Peyer's patch (tissue), 4 donors: Measurements from ENCODE around the gene CBX8. TPM values are rescaled to one million over a fixed set of nuclear protein-coding genes. Genes with fewer than 3 reads are reported as not detected.
A peak's percentile ranks its signal among the peaks of the same experiment; 100 is the strongest.

Experiments
- DNase-seq, 3 donors: peaks; one replicate each; pipeline ENCODE4 v3.0.0-alpha.2; 2017 to 2019
- H3K27ac ChIP-seq, 4 donors: fragments of 200-600 bp; sonication (generic); one replicate each; pipeline ENCODE4 v1.5.1; 2016 to 2019
- H3K27me3 ChIP-seq, 2 donors: fragments of 200-600 bp; sonication (generic); one replicate each; pipeline ENCODE4 v1.5.1; 2019
- H3K36me3 ChIP-seq, 3 donors: fragments of 200-600 bp; sonication (generic); one replicate each; pipeline ENCODE4 v1.5.1; 2016 to 2019
- H3K4me1 ChIP-seq, 4 donors: fragments of 200-600 bp; sonication (generic); one replicate each; pipeline ENCODE4 v1.5.1; 2016 to 2019
- H3K4me3 ChIP-seq, 4 donors: fragments of 200-600 bp; sonication (generic); 1 replicate in 3 of 4; 2 replicates in 1 of 4; pipeline ENCODE4 v1.5.1; 2016 to 2019; ENCODE audit warnings: mild to moderate bottlenecking in 1 of 4
- H3K9me3 ChIP-seq, 4 donors: fragments of 200-600 bp; sonication (generic); one replicate each; pipeline ENCODE4 v1.5.1; 2016 to 2019; ENCODE audit warnings: mild to moderate bottlenecking in 1 of 4
- POLR2A ChIP-seq, 2 donors: fragments of 450-650 bp; IDR thresholded peaks; one replicate each; pipeline ENCODE4 v1.5.1; 2017; ENCODE audit warnings: antibody characterized with exemption in 2 of 2, mild to moderate bottlenecking in 2 of 2, moderate library complexity in 2 of 2
- total RNA-seq, 4 donors: library from RNA; depleted of rRNA; stranded (reverse); fragments of >200 nt; gene quantifications; one replicate each; pipeline ENCODE4 v1.1.0, GENCODE V29; 2016
- TF ChIP-seq, protein P1 (sequence below), 6 experiments: fragments of 450-650 bp in 4 of 6; fragments of 200-600 bp in 2 of 6; sonication (generic) in 1 of 6; IDR thresholded peaks; one replicate each; pipeline ENCODE4 v1.5.1; 2017 to 2019; ENCODE audit warnings: antibody characterized with exemption in 6 of 6, mild to moderate bottlenecking in 3 of 6, moderate library complexity in 1 of 6

The CBX8 gene
- total RNA-seq, 4 donors from 2014 or later = 2.5 to 14.9 (median 3.5) TPM

DNA sequence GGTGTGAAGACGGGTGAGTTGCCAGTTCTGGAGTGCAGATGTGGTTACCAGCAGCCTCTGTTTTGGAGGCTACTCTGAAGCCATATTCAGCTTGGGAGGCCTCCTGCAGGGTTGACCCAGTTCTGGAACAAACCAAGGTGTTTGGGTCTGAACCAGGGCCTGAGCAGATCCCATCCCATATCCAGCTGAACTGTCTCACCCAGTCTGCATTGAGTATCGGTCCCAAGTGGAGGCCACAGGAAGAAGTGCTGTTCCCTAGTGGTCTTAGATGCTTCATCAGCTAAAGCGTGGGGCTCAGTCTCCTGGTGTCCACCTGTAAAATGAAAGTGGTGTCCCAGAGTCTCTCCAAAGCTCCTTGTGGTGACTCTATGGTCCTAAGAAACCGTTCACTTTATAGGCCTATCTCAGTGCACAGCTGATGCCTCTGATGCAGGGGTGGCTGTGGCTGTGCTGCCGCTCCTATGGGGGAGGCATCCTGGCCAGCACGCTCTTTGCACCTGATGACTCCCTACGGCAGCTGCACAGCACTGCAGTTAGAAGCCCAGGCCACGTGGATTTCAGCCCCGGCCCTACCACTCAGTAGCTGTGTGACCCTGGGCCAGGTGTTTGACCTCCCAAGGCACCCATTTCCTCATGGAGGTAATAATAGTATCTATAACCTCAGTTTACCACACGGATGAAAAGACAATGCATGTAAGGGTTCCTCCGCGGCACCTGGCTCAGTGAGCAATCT is 21.3 kb upstream of the CBX8 start:
- no peaks in the 10 kb centered on the region for H3K36me3 ChIP-seq
- H3K27ac ChIP-seq = no peak overlapping the region
- H3K4me1 ChIP-seq = peaks cover 4 to 26% (median 22%) of the 10 kb centered on the region in 4 donors
- no peak for DNase-seq
- TF ChIP-seq, protein P1, sequence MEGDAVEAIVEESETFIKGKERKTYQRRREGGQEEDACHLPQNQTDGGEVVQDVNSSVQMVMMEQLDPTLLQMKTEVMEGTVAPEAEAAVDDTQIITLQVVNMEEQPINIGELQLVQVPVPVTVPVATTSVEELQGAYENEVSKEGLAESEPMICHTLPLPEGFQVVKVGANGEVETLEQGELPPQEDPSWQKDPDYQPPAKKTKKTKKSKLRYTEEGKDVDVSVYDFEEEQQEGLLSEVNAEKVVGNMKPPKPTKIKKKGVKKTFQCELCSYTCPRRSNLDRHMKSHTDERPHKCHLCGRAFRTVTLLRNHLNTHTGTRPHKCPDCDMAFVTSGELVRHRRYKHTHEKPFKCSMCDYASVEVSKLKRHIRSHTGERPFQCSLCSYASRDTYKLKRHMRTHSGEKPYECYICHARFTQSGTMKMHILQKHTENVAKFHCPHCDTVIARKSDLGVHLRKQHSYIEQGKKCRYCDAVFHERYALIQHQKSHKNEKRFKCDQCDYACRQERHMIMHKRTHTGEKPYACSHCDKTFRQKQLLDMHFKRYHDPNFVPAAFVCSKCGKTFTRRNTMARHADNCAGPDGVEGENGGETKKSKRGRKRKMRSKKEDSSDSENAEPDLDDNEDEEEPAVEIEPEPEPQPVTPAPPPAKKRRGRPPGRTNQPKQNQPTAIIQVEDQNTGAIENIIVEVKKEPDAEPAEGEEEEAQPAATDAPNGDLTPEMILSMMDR (IDR thresholded peaks at IDR 0.05) = no peak
- no peak for TF ChIP-seq POLR2A (IDR thresholded peaks at IDR 0.05)
- H3K9me3 ChIP-seq = no peaks in the 10 kb centered on the region
- H3K4me3 ChIP-seq = no peak overlapping the region
- peaks cover 0 to 31% of the 10 kb centered on the region in 2 donors for H3K27me3 ChIP-seq

DNA sequence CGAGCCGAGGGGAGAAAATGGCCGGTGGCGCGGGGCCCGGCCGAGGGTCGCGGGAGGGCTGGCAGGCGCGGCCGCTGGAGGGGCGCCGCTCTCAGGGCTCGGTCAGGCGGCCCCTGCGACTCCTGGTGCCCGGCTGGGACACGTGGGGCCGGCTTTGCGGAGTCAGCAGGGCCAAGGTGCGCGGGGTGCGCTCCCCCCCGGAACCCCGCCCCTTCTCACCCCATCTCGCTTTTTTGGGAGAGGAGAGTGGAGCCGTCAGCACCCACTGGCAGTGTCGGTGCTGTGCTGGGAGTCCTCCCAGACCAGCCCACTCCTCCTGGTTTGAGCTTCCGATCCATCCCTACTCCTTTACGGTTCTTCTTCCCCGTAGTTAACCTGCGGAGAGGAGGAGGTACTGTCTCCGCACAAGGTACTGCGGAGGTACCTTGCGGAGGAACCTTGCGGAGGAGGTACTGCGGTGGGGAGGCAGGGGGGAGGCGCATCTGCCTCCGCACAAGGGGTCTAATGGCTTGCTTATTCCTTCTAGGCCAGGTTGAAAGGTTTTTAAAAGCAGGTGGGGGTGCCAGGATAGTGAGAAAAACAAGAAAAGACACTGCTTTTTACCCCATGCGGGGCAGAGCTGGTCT is 19.1 kb upstream of the CBX8 start:
- TF ChIP-seq, protein P1 (IDR thresholded peaks at IDR 0.05) = no peak
- no peak for TF ChIP-seq POLR2A (IDR thresholded peaks at IDR 0.05)
- Histone ChIP-seq H3K4me3 (peak overlapping the region in 2 of 4 donors; percentile 33 to 50), H3K27me3 (peaks cover 0 to 53% of the 10 kb centered on the region in 2 donors), H3K4me1 (peaks cover 13 to 48% (median 41%) of the 10 kb centered on the region in 4 donors), H3K27ac (no peak overlapping the region), H3K36me3 (no peaks in the 10 kb centered on the region), H3K9me3 (no peaks in the 10 kb centered on the region)
- DNase-seq = no peak

DNA sequence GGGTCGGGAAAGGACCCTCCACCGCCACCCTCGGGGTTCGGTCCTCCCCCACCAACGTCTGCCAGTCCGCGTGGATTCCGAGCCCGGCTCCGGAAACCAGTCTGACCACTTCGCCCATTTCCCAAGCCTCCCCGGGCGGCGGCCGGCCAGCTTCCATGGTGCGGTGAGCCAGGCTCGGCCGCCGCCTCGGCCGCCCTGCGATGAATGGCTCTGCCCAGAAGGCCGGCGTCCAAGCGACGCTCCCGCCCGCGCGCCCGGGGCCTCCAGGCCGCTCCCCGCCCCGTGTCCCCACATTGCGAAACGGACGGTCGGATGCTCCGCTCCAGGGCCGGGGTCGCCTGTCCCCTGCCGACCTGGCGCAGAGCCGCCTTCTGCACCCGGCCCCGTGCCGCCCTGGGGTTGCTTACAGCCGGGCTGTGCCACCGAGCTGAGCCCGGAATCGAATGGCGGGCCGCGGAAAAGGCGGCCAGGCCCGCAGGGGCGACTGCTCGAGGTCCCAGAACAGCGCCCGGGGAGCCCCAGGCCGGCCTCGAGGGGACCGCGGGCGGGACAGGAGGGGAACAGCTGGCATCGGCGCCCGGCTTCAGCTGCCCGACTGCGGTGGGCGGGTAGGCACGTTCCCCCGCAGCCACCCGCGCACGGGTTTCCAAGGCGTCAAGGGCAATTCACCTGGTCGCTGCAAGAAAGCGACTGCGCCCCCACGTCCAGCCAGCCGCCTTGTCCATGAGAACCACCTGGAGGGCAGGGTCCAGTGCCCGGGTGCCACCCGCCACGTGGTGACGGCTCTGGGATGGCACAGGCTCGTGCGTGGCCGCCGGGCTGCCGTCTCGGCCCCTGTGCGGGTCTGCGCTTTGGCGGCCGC is 18.3 kb upstream of the CBX8 start:
- Histone ChIP-seq H3K27ac (no peak overlapping the region), H3K9me3 (no peaks in the 10 kb centered on the region), H3K27me3 (peaks cover 0 to 60% of the 10 kb centered on the region in 2 donors), H3K4me1 (peaks cover 16 to 55% (median 46%) of the 10 kb centered on the region in 4 donors), H3K36me3 (no peaks in the 10 kb centered on the region), H3K4me3 (peak overlapping the region in 3 of 4 donors; percentile 22 to 50 (median 33))
- no peak for TF ChIP-seq POLR2A (IDR thresholded peaks at IDR 0.05)
- TF ChIP-seq, protein P1 (IDR thresholded peaks at IDR 0.05) = no peak
- DNase-seq = peak in 1 of 3 donors; percentile 64

DNA sequence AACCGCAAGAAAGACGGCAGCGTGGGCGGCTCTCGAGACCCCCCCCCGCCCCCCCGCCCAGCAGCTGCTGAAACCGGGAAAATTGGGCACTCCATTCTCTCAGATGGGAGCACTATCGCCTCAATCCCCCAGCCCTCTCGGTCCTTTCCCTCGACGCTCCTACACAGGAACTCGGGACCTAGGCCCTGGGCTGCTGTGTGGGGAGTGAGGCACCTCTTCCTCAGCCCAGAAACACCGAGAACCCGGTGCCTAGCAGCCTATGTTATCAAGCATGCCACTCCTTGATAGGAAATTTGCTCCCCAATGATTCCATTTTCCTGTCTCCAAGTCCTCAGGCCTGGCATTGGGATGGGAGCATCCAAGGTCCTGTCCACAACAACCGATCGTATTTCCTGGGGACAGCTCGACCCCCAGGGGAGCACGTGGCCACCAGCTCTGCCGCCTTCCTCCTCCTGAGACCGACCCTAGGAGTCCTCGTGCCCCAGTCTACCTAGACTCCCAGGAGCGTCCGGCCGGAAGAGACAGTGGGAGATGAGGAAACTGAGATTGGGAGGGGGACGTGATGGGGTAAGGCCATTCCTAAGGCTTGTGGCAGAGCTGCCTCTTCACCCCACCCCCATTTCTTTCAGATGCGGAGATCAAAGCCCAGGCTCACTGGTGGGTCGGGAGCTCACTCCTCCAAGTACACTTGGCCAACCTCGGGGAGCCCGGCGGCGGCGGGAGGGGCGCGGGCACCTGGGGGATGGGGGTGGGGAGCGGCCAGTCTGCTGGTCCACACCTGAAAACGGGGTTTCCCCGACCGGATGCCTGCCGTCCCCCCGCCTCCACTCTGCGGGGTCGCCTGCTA is 17.5 kb upstream of the CBX8 start:
- peak overlapping the region in 2 of 4 donors; percentile 33 to 50 for H3K4me3 ChIP-seq
- H3K27me3 ChIP-seq = peaks cover 0 to 66% of the 10 kb centered on the region in 2 donors
- no peaks in the 10 kb centered on the region for H3K36me3 ChIP-seq
- TF ChIP-seq, protein P1 (IDR thresholded peaks at IDR 0.05) = no peak
- no peak for TF ChIP-seq POLR2A (IDR thresholded peaks at IDR 0.05)
- DNase-seq = no peak
- peaks cover 21 to 62% (median 48%) of the 10 kb centered on the region in 4 donors for H3K4me1 ChIP-seq
- no peaks in the 10 kb centered on the region for H3K9me3 ChIP-seq
- H3K27ac ChIP-seq = no peak overlapping the region
